Erythroblast (primary cell): ENCODE results near the gene SFXN5.

Experiments
- GATA1 ChIP-seq: IDR thresholded peaks from 2 replicates; pipeline ENCODE4 v1.6.1; 2011; ENCODE audit warnings: low read depth, mild to moderate bottlenecking, control low read depth, low read length, moderate library complexity
- POLR2A ChIP-seq: IDR thresholded peaks from 2 replicates; pipeline ENCODE4 v1.6.1; 2011; ENCODE audit warnings: mild to moderate bottlenecking, low read length

DNA sequence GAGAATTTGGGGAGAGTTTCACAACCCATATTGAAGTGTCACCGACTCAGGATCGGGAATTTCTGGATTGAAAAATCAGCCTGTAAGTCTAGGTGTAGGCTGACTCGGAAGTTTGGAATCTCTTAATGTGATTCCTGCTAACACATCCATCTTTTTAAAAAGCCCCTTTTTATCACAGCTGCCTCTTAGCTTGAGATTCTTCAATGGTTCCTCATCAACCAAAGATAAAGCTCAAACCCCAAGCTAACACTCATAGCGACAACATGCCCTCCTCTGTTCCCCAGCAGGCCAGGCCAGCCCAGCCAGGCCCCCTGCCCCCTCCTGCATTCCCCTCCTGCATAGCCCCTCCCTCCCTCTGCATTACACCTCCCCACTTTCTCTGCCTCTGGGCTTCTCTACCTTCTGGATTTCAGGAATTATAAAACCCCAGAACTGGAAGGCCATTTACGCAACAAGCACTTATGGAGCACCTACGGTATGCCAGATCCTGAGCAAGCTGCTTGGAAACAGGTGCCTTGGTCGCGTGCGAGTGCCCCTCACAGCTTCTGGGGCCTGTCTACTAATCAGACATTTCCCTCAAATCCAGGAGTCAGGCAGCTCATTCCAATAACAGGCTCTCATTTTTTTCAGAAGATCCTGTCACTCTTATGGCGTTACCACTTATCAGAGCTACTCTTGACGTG lies 90.8 kb downstream of the SFXN5 start:
- TF ChIP-seq POLR2A (no peak), GATA1 (no peak)
